ENCODE data around the gene OOSP4B. TPM values are rescaled to one million over a fixed set of nuclear protein-coding genes. Genes with fewer than 3 reads are reported as not detected.
"Not testable (repeated sequence)": the region's sequence is repeated elsewhere in the genome, so short reads cannot be mapped to it uniquely, and the experiment has no call there.

The OOSP4B gene
- total and polyA plus RNA-seq, 2 donors (not counting 1 experiment from before 2014, with no cell fraction given): not detected

- ChIA-PET CTCF (no interaction called here), POLR2A (no interaction called here)
- H3K9me3 ChIP-seq (ENCODE audit: control extremely low read depth in 1 of 3, control insufficient read depth in 2 of 3, insufficient read depth in 1 of 3, low read length in 2 of 3): peaks cover 0 to 7% (median 0%) of the 10 kb centered on the region in 3 donors
- no peak overlapping the region for H2AFZ ChIP-seq (ENCODE audit: insufficient read depth, low read depth, low read length, poor library complexity, severe bottlenecking)
- no peak overlapping the region for H3K9ac ChIP-seq (ENCODE audit: low read length)
- no peaks in the 10 kb centered on the region for H4K20me1 ChIP-seq (ENCODE audit: control insufficient read depth, insufficient read depth, low read length, poor library complexity, severe bottlenecking)
- H3K4me1 ChIP-seq (ENCODE audit: control insufficient read depth in 2 of 2, insufficient read depth in 2 of 2, low read length in 2 of 2): peaks cover 0 to 2% of the 10 kb centered on the region in 2 donors
- intact Hi-C loops (cut with micrococcal nuclease): no loop called here
- no CpG with 5 or more reads among the region's 2 CpGs for WGBS (ENCODE audit: insufficient coverage)
- H3K27ac ChIP-seq (ENCODE audit: low read length in 2 of 2): no peak overlapping the region
- ATAC-seq (ENCODE audit: low read depth): no peak
- no peaks in the 10 kb centered on the region for H3K9me3 Mint-ChIP-seq (ENCODE audit: insufficient read depth)
- TF ChIP-seq EZH2 (IDR thresholded peaks at IDR 0.05; ENCODE audit: borderline replicate concordance, insufficient read depth, low read depth, low read length, poor library complexity, severe bottlenecking): no peak
- TF ChIP-seq, protein P1, sequence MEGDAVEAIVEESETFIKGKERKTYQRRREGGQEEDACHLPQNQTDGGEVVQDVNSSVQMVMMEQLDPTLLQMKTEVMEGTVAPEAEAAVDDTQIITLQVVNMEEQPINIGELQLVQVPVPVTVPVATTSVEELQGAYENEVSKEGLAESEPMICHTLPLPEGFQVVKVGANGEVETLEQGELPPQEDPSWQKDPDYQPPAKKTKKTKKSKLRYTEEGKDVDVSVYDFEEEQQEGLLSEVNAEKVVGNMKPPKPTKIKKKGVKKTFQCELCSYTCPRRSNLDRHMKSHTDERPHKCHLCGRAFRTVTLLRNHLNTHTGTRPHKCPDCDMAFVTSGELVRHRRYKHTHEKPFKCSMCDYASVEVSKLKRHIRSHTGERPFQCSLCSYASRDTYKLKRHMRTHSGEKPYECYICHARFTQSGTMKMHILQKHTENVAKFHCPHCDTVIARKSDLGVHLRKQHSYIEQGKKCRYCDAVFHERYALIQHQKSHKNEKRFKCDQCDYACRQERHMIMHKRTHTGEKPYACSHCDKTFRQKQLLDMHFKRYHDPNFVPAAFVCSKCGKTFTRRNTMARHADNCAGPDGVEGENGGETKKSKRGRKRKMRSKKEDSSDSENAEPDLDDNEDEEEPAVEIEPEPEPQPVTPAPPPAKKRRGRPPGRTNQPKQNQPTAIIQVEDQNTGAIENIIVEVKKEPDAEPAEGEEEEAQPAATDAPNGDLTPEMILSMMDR (IDR thresholded peaks at IDR 0.05): no peak
- H3K27ac Mint-ChIP-seq: no peak overlapping the region
- H3K36me3 ChIP-seq (replicated peaks in 1 of 2; ENCODE audit: control extremely low read depth in 1 of 2, control insufficient read depth in 1 of 2, extremely low read depth in 1 of 2, insufficient read depth in 2 of 2, low read length in 1 of 2): no peaks in the 10 kb centered on the region
- H3K4me1 Mint-ChIP-seq: no peaks in the 10 kb centered on the region
- peaks cover 15% of the 10 kb centered on the region for H3K27me3 Mint-ChIP-seq
- H3K79me2 ChIP-seq (ENCODE audit: control insufficient read depth, insufficient read depth, low read length): no peaks in the 10 kb centered on the region
- DNase-seq: no peak
- H3K4me2 ChIP-seq (replicated peaks; ENCODE audit: low read depth, low read length, poor library complexity, severe bottlenecking): no peak overlapping the region
- no peak overlapping the region for H3K4me3 ChIP-seq (ENCODE audit: control extremely low read depth in 1 of 5, extremely low read depth in 1 of 5, insufficient read depth in 1 of 5, low read depth in 2 of 5, low read length in 4 of 5)
- H3K27me3 ChIP-seq (replicated peaks in 1 of 4; ENCODE audit: control extremely low read depth in 1 of 4, control insufficient read depth in 3 of 4, insufficient read depth in 4 of 4, low read length in 3 of 4): no peaks in the 10 kb centered on the region
- H3K4me3 Mint-ChIP-seq: no peak overlapping the region
Measured at GRCh38 chr11:60069450-60069849, 52.5 kb downstream of the OOSP4B start.

DNA sequence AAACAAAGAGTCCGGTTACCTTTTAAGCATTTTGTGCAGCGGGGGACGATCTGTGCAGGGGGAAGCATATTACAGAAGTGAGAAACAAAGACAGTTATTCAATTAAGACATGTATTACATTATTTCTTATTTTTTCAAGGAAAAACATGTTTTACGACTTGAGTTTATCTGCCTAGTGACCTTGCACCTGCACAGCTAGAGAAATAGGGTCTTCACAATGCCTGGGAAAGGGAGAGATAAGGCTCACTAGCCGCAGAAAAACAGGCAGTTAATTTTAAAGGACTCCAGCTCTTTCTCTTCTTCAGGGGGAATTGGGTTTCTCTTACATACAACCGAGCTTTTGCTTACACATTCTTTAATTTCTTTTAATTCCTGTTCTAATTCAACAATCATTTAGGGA lies 54.7 kb downstream of the OOSP4B start:
- H3K4me1 ChIP-seq (ENCODE audit: control insufficient read depth in 2 of 2, insufficient read depth in 2 of 2, low read length in 2 of 2): not testable (repeated sequence)

More for the DNA sequence above, 54.7 kb downstream of the OOSP4B start:
- H3K4me1 Mint-ChIP-seq; H3K4me2 ChIP-seq (replicated peaks; ENCODE audit: low read depth, low read length, poor library complexity, severe bottlenecking); H3K9me3 Mint-ChIP-seq (ENCODE audit: insufficient read depth); H3K36me3 ChIP-seq (replicated peaks in 1 of 2; ENCODE audit: control extremely low read depth in 1 of 2, control insufficient read depth in 1 of 2, extremely low read depth in 1 of 2, insufficient read depth in 2 of 2, low read length in 1 of 2); H3K9me3 ChIP-seq (ENCODE audit: control extremely low read depth in 1 of 3, control insufficient read depth in 2 of 3, insufficient read depth in 1 of 3, low read length in 2 of 3); H3K4me3 Mint-ChIP-seq; DNase-seq; H3K27me3 ChIP-seq (replicated peaks in 1 of 4; ENCODE audit: control extremely low read depth in 1 of 4, control insufficient read depth in 3 of 4, insufficient read depth in 4 of 4, low read length in 3 of 4); H3K4me3 ChIP-seq (ENCODE audit: control extremely low read depth in 1 of 5, extremely low read depth in 1 of 5, insufficient read depth in 1 of 5, low read depth in 2 of 5, low read length in 4 of 5); H3K9ac ChIP-seq (ENCODE audit: low read length); H3K27ac ChIP-seq (ENCODE audit: low read length in 2 of 2); H3K79me2 ChIP-seq (ENCODE audit: control insufficient read depth, insufficient read depth, low read length); H2AFZ ChIP-seq (ENCODE audit: insufficient read depth, low read depth, low read length, poor library complexity, severe bottlenecking); H4K20me1 ChIP-seq (ENCODE audit: control insufficient read depth, insufficient read depth, low read length, poor library complexity, severe bottlenecking); POLR2A ChIA-PET; ATAC-seq (ENCODE audit: low read depth); H3K27ac Mint-ChIP-seq; intact Hi-C loops (cut with micrococcal nuclease); CTCF ChIA-PET: not testable (repeated sequence)
- no CpG with 5 or more reads among the region's 6 CpGs for WGBS (ENCODE audit: insufficient coverage)
- peaks cover 22% of the 10 kb centered on the region for H3K27me3 Mint-ChIP-seq

Measured in B cell (primary cell).